HEK293 (cell line): ENCODE results near the gene PPEF1.

ENCODE experiments used
- CTCF ChIA-PET: fragments of 350-600 bp; formaldehyde crosslinking; extraction: SDS; loops from one replicate; lab custom pipeline; 2021; ENCODE audit warnings: antibody characterized with exemption; lab: Yijun Ruan, JAX
- POLR2A ChIA-PET: fragments of 300-600 bp; formaldehyde crosslinking; extraction: SDS; loops from one replicate; lab custom pipeline; 2020; ENCODE audit warnings: antibody characterized with exemption, inconsistent platforms; lab: Yijun Ruan, JAX
- H3K27ac ChIP-seq: fragments of 200-500 bp; sonication (Bioruptor generic); 2 replicates; pipeline ENCODE4 v1.5.1; 2014; ENCODE audit warnings: low read depth, low read length, control low read depth, inconsistent platforms; ENCODE audit errors: extremely low read depth
- H3K36me3 ChIP-seq, 2 experiments: fragments of 200-500 bp in 1 of 2; sonication (Bioruptor generic) in 1 of 2; 1 replicate in 1 of 2; 2 replicates in 1 of 2; pipeline ENCODE4 v1.5.1; 2014 to 2017; ENCODE audit warnings: inconsistent platforms in 2 of 2, low read length in 2 of 2; ENCODE audit not compliant: control insufficient read depth in 2 of 2, insufficient read depth in 1 of 2
- H3K4me1 ChIP-seq: fragments of 200-500 bp; sonication (Bioruptor generic); 2 replicates; pipeline ENCODE4 v1.5.1; 2014; ENCODE audit warnings: mild to moderate bottlenecking, low read length, inconsistent platforms; ENCODE audit not compliant: control insufficient read depth, insufficient read depth
- H3K4me3 ChIP-seq: 2 replicates; pipeline ENCODE4 v1.5.1; 2011; ENCODE audit warnings: low read depth, mild to moderate bottlenecking, control low read depth, low read length, moderate library complexity
- H3K9me3 ChIP-seq: fragments of 200-500 bp; sonication (Bioruptor generic); 2 replicates; pipeline ENCODE4 v1.5.1; 2014; ENCODE audit warnings: low read depth, low read length, inconsistent platforms; ENCODE audit not compliant: control insufficient read depth, insufficient read depth
- CTCF ChIP-seq: fragments of 450-650 bp; formaldehyde crosslinking; IDR thresholded peaks from 2 replicates; pipeline ENCODE4 v1.5.1; 2016; ENCODE audit warnings: missing biosample characterization, missing genetic modification characterization
- KLF1 ChIP-seq: fragments of 450-650 bp; formaldehyde crosslinking; IDR thresholded peaks from 2 replicates; pipeline ENCODE4 v1.5.1; 2016; ENCODE audit warnings: missing biosample characterization, missing genetic modification characterization
- PRDM2 ChIP-seq: fragments of 450-650 bp; formaldehyde crosslinking; IDR thresholded peaks from 2 replicates; pipeline ENCODE4 v1.5.1; 2016; ENCODE audit warnings: missing biosample characterization, missing genetic modification characterization, borderline replicate concordance
- WT1 ChIP-seq: fragments of 450-650 bp; formaldehyde crosslinking; IDR thresholded peaks from 2 replicates; pipeline ENCODE4 v1.5.1; 2016; ENCODE audit warnings: missing biosample characterization, missing genetic modification characterization
- ZBTB21 ChIP-seq: fragments of 450-650 bp; formaldehyde crosslinking; IDR thresholded peaks from 2 replicates; pipeline ENCODE4 v1.5.1; 2017; ENCODE audit warnings: missing biosample characterization, missing genetic modification characterization
- ZFP37 ChIP-seq: fragments of 450-650 bp; formaldehyde crosslinking; IDR thresholded peaks from 2 replicates; pipeline ENCODE4 v1.5.1; 2016; ENCODE audit warnings: missing biosample characterization, missing genetic modification characterization
- ZNF112 ChIP-seq: fragments of 450-650 bp; formaldehyde crosslinking; IDR thresholded peaks from 2 replicates; pipeline ENCODE4 v1.5.0; 2017; ENCODE audit warnings: missing biosample characterization, missing genetic modification characterization
- ZNF114 ChIP-seq: fragments of 450-650 bp; formaldehyde crosslinking; IDR thresholded peaks from 2 replicates; pipeline ENCODE4 v1.5.0; 2017; ENCODE audit warnings: missing biosample characterization, missing genetic modification characterization
- ZNF132 ChIP-seq: fragments of 450-650 bp; formaldehyde crosslinking; IDR thresholded peaks from 2 replicates; pipeline ENCODE4 v1.5.1; 2017; ENCODE audit warnings: missing biosample characterization, missing genetic modification characterization, borderline replicate concordance
- ZNF148 ChIP-seq: fragments of 450-650 bp; formaldehyde crosslinking; IDR thresholded peaks from 2 replicates; pipeline ENCODE4 v1.5.0; 2017; ENCODE audit warnings: missing biosample characterization, missing genetic modification characterization, borderline replicate concordance
- ZNF175 ChIP-seq: fragments of 450-650 bp; formaldehyde crosslinking; IDR thresholded peaks from 2 replicates; pipeline ENCODE4 v1.5.1; 2016; ENCODE audit warnings: missing biosample characterization, missing genetic modification characterization
- ZNF19 ChIP-seq: fragments of 450-650 bp; formaldehyde crosslinking; IDR thresholded peaks from 2 replicates; pipeline ENCODE4; 2016; ENCODE audit warnings: missing biosample characterization, missing genetic modification characterization, low read depth
- ZNF324 ChIP-seq: fragments of 450-650 bp; formaldehyde crosslinking; IDR thresholded peaks from 2 replicates; pipeline ENCODE4 v1.5.1; 2016; ENCODE audit warnings: missing biosample characterization, missing genetic modification characterization
- ZNF335 ChIP-seq: fragments of 450-650 bp; formaldehyde crosslinking; conservative IDR thresholded peaks from 2 replicates; pipeline ENCODE4 v1.5.1; 2016; ENCODE audit warnings: missing biosample characterization, missing genetic modification characterization
- ZNF449 ChIP-seq: fragments of 450-650 bp; formaldehyde crosslinking; IDR thresholded peaks from 2 replicates; pipeline ENCODE4 v1.5.1; 2017; ENCODE audit warnings: missing biosample characterization, mild to moderate bottlenecking, missing genetic modification characterization, moderate library complexity
- ZNF473 ChIP-seq: fragments of 450-650 bp; formaldehyde crosslinking; IDR thresholded peaks from 2 replicates; pipeline ENCODE4 v1.5.1; 2017; ENCODE audit warnings: missing biosample characterization, missing genetic modification characterization
- ZNF530 ChIP-seq: fragments of 450-650 bp; formaldehyde crosslinking; IDR thresholded peaks from 2 replicates; pipeline ENCODE4 v1.5.1; 2016; ENCODE audit warnings: low read depth, missing biosample characterization, missing genetic modification characterization
- ZNF626 ChIP-seq: fragments of 450-650 bp; sonication (Bioruptor Pico); formaldehyde crosslinking; IDR thresholded peaks from 2 replicates; pipeline ENCODE4 v1.5.1; 2018; ENCODE audit warnings: missing biosample characterization, missing genetic modification characterization, inconsistent platforms
- ZNF645 ChIP-seq: fragments of 450-650 bp; formaldehyde crosslinking; IDR thresholded peaks from 2 replicates; pipeline ENCODE4; 2016; ENCODE audit warnings: missing biosample characterization, missing genetic modification characterization
- ZNF660 ChIP-seq: fragments of 450-650 bp; IDR thresholded peaks from 2 replicates; pipeline ENCODE4 v1.5.1; 2018; ENCODE audit warnings: missing biosample characterization, mild to moderate bottlenecking, missing genetic modification characterization
- ZNF677 ChIP-seq: fragments of 450-650 bp; IDR thresholded peaks from 2 replicates; pipeline ENCODE4 v1.5.0; 2018; ENCODE audit warnings: missing biosample characterization, mild to moderate bottlenecking, missing genetic modification characterization, moderate library complexity
- ZNF701 ChIP-seq: fragments of 450-650 bp; formaldehyde crosslinking; IDR thresholded peaks from 2 replicates; pipeline ENCODE4 v1.5.1; 2016; ENCODE audit warnings: missing biosample characterization, missing genetic modification characterization
- ZNF76 ChIP-seq: fragments of 450-650 bp; formaldehyde crosslinking; IDR thresholded peaks from 2 replicates; pipeline ENCODE4; 2016; ENCODE audit warnings: low read depth, missing biosample characterization, missing genetic modification characterization, borderline replicate concordance
- ZNF785 ChIP-seq: fragments of 450-650 bp; formaldehyde crosslinking; IDR thresholded peaks from 2 replicates; pipeline ENCODE4 v1.5.1; 2016; ENCODE audit warnings: missing biosample characterization, missing genetic modification characterization

Gene PPEF1

GRCh38 chrX:18722500-18723071 lies 15.1 kb downstream of the PPEF1 start (continued):
- TF ChIP-seq PRDM2 (tag by site-specific recombination) (no peak), ZNF175 (no peak), ZNF449 (tag by site-specific recombination) (no peak), ZNF114 (tag by site-specific recombination) (no peak), ZNF148 (tag by site-specific recombination) (no peak), ZNF645 (no peak), ZNF324 (tag by site-specific recombination) (no peak), WT1 (no peak), ZNF660 (tag by site-specific recombination) (no peak)

GRCh38 chrX:18725310-18725943 lies 18.0 kb downstream of the PPEF1 start:
- no peak overlapping the region for H3K4me3 ChIP-seq
- ChIA-PET CTCF (interaction anchor here (0.7 kb wide), 1 partner anchor 26 kb away, joined by 3 read pairs; no protein-coding TSS in a partner anchor), POLR2A (interaction anchor here (0.5 kb wide), 1 partner anchor 106 kb away, joined by 4 read pairs; no protein-coding TSS in a partner anchor)
- H3K9me3 ChIP-seq = no peaks in the 10 kb centered on the region
- H3K27ac ChIP-seq = no peak overlapping the region
- no peaks in the 10 kb centered on the region for H3K4me1 ChIP-seq
- H3K36me3 ChIP-seq = no peaks in the 10 kb centered on the region
- no peak for TF ChIP-seq ZNF473
- no peak for TF ChIP-seq ZNF530 (tag by site-specific recombination)
- TF ChIP-seq ZFP37 (tag by site-specific recombination) = no peak
- no peak for TF ChIP-seq ZNF677
- no peak for TF ChIP-seq ZNF132 (tag by site-specific recombination)
- TF ChIP-seq ZNF701 (tag by site-specific recombination) = no peak
- TF ChIP-seq ZNF112 (tag by site-specific recombination) = no peak
- TF ChIP-seq ZNF19 (tag by site-specific recombination) = no peak
- no peak for TF ChIP-seq ZNF785
- no peak for TF ChIP-seq CTCF (tag by site-specific recombination)
- no peak for TF ChIP-seq ZNF335 (tag by site-specific recombination)
- TF ChIP-seq ZNF76 = no peak
- no peak for TF ChIP-seq ZBTB21 (tag by site-specific recombination)
- TF ChIP-seq ZNF626 (tag by site-specific recombination) = no peak
- no peak for TF ChIP-seq KLF1 (tag by site-specific recombination)
